ENCODE measurements around the gene DDX41. TPM values are rescaled to one million over a fixed set of nuclear protein-coding genes. Genes with fewer than 3 reads are reported as not detected.
"Not testable (repeated sequence)": the region's sequence is repeated elsewhere in the genome, so short reads cannot be mapped to it uniquely, and the experiment has no call there.

DDX41 gene
- total RNA-seq, 1 experiment from 2014 or later = 172 TPM

DNA sequence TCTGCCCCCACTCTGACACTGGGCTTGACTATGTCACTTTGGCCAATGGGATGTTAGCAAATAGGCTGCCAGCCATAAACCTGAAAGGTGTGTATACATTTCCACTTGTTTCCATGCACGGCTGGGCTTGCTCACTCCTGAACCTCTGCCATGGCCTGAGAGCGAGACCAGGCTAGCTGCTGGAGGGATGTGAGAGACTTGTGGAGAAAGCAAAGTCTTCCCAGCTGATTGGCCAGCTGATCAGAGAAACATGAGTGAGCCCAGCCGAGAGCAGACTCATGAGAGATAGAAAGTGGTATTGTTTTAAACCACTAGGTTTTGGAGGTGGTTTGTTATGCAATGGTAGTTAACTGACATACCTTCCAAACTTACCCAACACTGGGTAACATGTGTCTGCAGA is 23.7 kb upstream of the DDX41 start:
- no peak for DNase-seq (ENCODE audit: low read depth)
- in situ Hi-C loops (cut with HindIII; ENCODE audit: low pct_unique_long_range_greater_than_20kb, low sequenced_read_pairs) = no loop called here

DNA sequence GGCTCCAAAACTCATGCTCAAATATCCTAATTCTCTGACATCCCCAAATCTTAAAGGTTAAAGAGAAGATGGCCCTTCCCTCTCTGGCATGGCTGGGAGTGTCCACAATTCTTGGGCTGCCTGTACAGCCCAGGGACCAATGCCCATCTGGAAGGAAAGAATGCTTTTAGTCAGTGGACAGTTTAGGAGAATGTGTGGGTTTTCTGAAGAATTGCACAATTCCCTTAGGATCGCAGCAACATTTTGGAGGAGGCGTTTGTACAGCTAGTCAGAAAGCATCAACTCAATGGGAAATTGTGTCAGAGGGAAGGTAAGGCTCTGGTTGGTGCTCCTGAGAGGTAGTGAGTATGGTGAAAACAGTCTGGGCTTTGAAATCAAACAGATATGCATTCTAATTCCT is 22.6 kb upstream of the DDX41 start:
- DNase-seq (ENCODE audit: low read depth) = no peak
- in situ Hi-C loops (cut with HindIII; ENCODE audit: low pct_unique_long_range_greater_than_20kb, low sequenced_read_pairs) = no loop called here

DNA sequence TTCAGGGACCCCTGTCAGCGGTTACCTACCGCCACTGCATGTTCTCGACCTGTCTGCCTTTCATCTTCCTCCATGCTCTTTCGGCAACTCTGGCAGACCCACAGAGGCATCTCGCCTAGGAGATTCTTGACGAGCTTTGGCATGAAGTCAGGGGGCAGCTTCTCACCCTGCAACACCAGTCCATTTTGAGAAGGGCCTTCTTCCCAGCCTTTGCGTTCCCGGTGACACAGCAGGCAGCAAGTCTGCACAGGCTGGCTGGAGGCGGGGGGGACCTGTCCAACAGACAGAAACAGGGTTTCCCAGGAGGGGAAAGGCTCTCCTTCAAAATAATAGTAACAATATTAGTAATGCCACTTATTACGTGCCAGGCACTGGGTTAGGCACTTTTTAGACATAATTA is 22.1 kb upstream of the DDX41 start:
- DNase-seq (ENCODE audit: low read depth) = no peak
- in situ Hi-C loops (cut with HindIII; ENCODE audit: low pct_unique_long_range_greater_than_20kb, low sequenced_read_pairs) = no loop called here

DNA sequence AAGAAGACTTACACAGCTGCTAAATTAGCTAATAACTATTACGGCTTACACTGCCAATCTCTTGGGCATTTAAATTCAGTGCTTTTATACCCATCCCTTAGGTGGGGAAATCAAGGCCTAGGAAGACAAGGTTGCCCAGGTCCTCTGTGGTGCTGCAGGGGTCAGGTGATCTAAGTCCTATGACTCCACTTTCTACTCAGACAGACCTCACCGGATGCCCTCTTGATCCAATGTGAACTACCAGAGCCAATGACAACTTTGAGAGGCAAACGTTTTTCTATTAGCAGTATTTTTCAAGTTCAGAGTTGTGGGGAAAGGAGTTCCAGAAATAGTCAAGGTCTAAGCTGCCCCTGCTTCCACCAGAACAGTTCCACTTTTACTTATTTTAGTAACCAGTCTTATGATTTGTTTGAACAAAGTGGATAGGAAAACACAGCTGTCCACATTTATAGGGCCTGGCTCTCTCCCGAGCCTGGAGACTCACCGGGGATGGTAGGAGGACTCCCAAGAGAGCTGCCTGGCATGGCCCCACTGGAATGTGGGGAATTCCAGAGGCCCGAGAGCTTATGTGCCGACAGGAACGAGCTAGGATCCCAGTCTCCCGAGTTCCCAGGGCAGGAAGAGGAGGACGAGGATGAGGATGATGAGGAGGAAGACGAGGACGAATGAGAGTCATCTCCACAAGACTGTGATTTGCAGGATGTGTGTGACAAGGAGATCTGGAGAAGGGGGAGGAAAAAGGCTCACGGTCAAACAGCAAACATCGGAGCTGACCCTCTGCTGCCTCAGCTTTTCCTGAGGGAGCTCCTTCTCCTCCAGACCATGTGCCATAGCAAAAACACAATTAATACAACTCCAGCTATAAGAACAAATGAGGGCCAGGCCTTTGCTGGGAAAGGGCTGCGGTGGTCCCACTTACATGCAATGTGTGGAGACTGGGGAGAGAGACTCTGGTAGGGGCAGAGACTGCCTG is 20.9 kb upstream of the DDX41 start:
- in situ Hi-C loops (cut with HindIII; ENCODE audit: low pct_unique_long_range_greater_than_20kb, low sequenced_read_pairs) = no loop called here
- DNase-seq (ENCODE audit: low read depth) = peak; percentile 55

DNA sequence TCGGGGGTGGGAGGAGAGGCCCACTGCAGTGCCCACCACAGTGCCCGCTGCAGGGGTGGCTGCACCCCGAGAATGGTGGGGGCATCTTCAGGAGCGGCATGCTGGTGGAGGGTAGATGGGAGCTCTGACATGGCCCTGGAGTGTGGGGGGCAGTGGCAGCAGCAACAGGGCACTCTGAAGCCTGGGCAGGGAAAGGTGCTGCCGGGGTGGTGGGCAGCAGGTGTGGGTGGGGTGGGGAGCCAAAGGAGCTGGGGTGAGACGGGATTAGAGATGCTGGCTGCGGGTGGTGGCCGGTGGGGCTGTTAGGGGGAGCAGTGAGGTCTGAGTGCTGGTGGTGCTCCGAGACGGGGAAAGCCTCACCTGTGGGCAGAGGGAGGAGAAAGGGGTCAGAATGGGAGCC is 19.6 kb upstream of the DDX41 start:
- in situ Hi-C loops (cut with HindIII; ENCODE audit: low pct_unique_long_range_greater_than_20kb, low sequenced_read_pairs) = no loop called here
- no peak for DNase-seq (ENCODE audit: low read depth)

DNA sequence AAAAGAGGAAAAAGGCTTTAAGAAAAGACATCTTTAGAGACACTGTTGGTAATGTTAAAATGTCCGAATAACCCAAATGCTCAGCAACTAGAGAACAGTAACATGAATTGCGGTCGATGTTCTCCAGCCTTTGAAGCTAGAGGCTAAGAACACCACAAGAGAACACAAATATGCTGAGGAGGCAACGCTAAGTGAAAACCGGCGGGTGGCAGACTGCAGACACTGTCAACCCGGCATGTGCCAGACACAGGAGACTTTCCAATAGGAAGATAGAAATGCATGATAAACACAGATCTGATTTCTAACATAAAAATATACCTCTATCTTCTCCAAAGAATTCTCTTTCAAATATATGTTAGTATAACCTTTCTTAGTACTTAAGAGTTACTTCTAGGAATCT is 18.4 kb upstream of the DDX41 start:
- in situ Hi-C loops (cut with HindIII; ENCODE audit: low pct_unique_long_range_greater_than_20kb, low sequenced_read_pairs) = no loop called here
- DNase-seq (ENCODE audit: low read depth) = no peak

DNA sequence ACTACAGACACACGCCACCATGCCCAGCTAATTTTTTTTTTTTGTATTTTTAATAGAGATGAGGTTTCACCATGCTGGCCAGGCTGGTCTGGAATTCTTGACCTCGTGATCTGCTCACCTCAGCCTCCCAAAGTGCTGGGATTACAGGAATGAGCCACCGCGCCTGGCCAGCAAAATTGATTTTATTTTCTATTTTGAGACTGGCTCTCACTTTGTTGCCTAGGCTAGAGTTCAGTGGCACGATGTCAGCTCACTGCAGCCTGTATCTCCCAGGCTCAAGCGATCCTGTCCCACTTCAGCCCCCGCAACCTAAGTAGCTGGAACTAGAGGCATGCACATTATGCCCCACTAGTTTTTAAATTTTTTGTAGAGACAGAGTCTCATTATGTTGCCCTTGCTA is 17.7 kb upstream of the DDX41 start:
- in situ Hi-C loops (cut with HindIII; ENCODE audit: low pct_unique_long_range_greater_than_20kb, low sequenced_read_pairs); DNase-seq (ENCODE audit: low read depth): not testable (repeated sequence)

DNA sequence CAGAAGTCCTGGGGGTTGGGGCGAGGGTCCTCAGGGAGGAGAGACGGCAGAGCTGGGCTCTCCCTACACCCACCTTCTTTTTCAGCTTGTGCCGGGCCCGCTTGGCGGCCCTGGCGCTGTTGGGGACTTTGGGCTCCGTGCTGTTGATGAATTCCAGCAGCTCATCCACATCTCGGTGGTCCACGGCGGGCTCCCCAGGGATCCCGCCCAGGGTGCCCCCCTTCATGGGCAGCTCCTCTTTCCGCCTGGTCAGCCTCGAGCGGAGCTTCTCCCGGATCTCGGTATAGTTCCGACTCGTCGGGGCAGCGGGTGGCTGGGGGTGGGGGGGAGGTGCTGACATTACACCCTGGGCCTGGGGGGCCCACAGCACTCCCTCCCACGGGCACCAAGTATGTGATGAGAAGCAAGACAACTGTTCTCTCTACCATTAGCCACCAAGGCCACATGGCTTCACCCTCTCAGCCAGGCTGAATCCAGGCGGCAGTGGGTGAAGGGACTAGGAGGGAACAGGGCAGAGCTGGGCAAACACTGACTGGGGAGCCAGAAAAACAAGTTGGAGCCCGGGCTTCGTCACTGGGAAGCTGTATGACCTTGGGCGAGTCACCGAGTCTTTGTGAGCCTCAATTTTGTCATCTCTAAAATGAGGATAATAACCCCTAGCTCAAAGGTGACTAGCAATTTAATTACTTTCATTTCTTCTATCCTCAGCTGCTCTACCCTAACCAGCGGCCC is 14.6 kb upstream of the DDX41 start:
- in situ Hi-C loops (cut with HindIII; ENCODE audit: low pct_unique_long_range_greater_than_20kb, low sequenced_read_pairs) = no loop called here
- DNase-seq (ENCODE audit: low read depth) = no peak

DNA sequence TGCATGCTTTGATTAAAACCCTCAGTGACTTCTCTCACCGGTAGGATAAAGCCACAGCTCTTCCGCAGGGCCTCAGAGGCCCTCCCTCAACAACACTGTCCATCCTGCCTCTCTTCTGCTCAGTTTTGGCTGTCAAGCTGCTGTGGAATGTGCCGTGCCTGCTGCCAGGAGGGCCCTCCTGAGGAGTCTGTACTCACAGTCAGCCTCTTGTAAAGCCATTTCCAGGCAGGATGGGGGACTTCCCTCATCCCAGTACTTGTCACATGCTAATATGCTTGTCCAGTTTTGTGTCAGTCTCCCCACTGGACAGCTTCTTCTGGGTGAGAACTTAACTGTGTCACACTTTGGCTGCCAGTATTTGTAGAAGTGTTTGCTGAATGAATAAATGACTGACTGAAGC is 13.9 kb upstream of the DDX41 start:
- in situ Hi-C loops (cut with HindIII; ENCODE audit: low pct_unique_long_range_greater_than_20kb, low sequenced_read_pairs) = no loop called here
- no peak for DNase-seq (ENCODE audit: low read depth)

DNA sequence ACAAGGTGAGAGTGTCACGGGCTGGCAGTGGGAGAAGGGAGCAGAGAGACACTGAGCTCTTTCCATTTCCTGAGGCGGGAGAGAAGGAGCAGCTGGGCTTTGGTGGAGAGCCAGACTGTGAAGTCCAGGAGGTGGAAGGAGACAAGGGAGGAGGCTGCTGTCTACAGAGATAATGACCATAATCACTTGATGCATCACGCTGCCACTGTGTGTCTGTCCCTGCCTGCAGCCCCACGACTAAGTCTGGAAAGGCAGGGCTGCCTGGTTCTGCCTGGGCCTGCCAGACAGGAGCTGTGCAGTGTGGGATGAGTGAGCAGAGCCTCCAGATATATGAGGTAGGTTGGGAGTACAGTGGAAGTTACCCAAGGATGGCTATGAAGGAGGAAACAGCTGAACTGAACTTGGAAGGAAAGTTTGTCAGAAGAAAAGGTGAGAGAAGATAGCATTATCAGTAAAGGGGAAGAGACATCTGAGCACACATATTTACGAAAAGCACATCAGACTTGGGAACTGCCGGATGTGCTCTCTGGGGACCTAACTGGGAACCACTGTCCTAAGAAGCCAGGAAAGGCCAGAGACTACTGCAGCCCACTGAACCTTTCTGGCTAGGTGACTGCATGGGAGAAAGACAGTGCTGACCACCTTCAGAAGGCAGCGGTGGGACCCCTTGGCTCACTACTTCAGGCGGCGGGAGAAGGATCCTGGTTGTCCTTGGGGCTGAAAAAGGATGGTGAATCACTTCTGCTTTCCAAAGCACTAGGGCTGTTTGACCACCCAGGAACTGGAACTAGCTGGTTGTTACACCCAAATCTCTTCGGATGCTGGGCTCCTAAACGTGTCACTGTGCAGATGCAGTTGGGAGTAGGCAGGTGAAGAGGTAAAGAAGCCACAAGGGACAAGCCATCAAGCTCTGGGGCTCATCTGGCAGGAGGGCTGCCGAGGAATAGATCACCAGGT is 12.8 kb upstream of the DDX41 start:
- DNase-seq (ENCODE audit: low read depth) = no peak
- in situ Hi-C loops (cut with HindIII; ENCODE audit: low pct_unique_long_range_greater_than_20kb, low sequenced_read_pairs) = no loop called here

DNA sequence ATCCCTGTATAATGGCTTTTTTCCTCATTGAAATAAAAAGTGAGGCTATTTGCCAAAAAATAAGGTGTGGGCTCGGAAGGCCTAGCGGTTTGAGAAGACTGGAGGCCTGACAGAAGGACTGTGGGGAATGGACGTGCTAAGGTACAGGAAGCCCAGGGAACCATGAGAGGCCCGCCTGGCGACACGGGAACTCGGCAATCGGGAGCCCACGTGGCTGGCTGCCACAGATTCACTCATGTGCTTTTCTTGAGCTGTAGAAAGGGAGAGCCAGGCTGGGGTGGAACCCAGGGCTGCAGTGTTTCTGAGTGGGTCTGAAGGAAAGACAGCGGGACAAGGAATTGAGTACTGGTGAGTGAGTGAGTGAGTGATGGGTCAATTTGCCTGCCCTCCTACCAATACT is 11.9 kb upstream of the DDX41 start:
- DNase-seq (ENCODE audit: low read depth) = no peak
- in situ Hi-C loops (cut with HindIII; ENCODE audit: low pct_unique_long_range_greater_than_20kb, low sequenced_read_pairs) = no loop called here

DNA sequence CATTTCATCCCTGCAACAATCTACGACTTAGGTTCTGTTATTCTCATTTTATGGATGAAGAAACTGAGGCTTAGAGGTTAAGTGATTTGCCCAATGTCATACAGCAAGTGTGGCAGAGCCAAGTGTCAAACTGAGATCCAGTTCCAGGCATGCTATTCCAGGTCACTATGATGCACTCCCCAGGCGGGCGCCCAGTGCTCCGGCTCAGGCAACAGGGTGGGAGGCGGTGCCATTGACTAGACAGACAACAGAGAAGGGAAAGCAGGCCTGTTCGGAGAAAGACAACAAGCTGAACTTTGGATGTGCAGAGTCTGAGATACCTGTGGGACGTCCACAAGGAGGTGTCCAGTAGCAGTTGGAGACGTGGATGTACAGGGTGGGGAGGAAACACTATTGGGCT is 10.8 kb upstream of the DDX41 start:
- no peak for DNase-seq (ENCODE audit: low read depth)
- in situ Hi-C loops (cut with HindIII; ENCODE audit: low pct_unique_long_range_greater_than_20kb, low sequenced_read_pairs) = no loop called here

DNA sequence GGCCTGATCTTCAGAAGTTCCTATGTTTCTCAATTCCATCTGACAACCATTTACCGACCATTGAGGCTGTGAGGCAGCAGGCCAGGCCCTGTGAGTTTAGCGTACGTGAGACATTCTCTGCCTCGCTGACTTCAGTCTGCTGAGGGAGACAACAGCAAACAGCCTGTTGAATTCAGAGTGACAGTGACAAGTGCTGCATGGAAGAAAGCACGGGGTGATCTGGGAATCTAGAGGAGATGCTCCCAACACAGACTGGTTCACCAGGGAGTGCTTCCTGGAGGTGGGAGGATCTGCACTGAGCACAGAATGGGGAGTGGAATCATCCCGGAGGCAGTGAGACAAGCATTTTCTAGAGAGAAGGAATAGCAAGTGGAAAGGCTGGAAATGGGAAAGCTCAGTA is 10.0 kb upstream of the DDX41 start:
- no peak for DNase-seq (ENCODE audit: low read depth)
- in situ Hi-C loops (cut with HindIII; ENCODE audit: low pct_unique_long_range_greater_than_20kb, low sequenced_read_pairs) = no loop called here

DNA sequence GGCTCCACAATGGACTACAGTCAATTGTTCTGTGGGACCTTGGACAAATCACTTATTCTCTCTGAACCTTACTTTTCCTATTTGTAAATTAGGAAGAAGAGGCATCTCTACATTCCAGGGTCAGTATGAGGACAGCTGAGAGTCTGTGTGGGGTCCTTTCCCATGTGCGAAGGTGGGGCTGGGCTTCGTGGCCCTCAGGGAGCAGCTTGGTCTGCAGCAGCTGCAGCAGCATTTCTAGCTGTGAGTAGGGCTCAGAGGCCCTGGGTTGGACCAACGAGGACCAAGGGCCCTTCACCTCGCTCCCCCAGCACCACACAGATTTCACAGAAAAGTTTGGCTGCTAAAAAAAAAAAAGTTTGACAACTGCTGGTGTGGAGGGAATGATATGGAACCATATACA is 9.4 kb upstream of the DDX41 start:
- DNase-seq (ENCODE audit: low read depth) = no peak
- in situ Hi-C loops (cut with HindIII; ENCODE audit: low pct_unique_long_range_greater_than_20kb, low sequenced_read_pairs) = no loop called here

DNA sequence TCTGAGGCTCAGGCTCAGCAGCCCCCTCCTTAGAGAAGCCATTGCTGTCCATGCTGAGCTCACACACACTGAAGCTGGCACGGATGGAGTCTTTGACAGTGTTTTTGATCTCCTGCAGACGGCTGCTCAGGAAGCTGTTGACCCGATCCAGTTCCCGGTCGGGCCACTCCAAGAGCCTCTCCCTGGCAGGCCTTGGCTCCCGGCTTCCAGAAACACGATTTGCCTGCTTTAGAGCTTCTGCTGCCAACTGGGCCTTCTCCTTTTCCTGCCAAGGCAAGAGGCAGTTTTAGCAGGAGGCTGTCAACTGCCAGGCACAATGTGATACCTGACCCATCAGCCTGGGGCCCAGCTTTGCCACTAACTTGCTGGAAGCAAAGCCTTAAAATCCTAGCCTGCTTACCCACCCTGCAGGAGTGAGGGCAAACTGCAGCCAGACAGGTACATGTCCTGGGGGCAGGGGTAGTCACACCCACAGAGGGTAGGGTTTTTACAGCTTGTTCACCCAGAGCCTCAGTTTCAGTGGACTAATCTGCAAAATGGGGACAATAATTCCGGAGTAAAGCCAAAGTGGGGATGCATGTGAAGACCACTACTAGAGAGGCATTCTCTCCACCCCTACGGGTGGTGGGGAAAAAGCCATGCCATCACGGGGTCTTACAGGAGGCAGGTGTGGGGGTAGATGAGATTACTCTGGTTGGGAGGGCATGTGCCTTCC is 8.3 kb upstream of the DDX41 start:
- in situ Hi-C loops (cut with HindIII; ENCODE audit: low pct_unique_long_range_greater_than_20kb, low sequenced_read_pairs) = no loop called here

DNA sequence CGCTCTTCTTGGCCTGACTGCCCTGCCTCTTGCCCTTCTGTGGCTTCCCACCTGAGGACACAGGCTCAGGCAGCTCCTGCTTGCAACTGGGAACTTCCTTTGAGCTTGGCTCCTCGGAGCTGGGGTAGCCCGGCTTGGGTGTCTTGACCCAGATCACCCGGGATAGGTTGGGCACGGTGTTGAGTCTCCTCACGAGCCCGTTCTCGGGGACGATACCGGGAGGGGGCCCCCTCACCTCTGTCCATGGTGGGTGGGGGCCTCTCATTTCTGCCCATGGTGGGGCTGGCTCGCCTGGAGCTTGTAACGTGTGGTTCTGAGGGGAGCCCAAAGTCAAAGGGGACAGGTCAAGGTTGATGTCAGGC is 7.8 kb upstream of the DDX41 start:
- no peak for DNase-seq (ENCODE audit: low read depth)
- in situ Hi-C loops (cut with HindIII; ENCODE audit: low pct_unique_long_range_greater_than_20kb, low sequenced_read_pairs) = no loop called here

More for the DNA sequence above, 8.3 kb upstream of the DDX41 start:
- DNase-seq (ENCODE audit: low read depth) = no peak

DNA sequence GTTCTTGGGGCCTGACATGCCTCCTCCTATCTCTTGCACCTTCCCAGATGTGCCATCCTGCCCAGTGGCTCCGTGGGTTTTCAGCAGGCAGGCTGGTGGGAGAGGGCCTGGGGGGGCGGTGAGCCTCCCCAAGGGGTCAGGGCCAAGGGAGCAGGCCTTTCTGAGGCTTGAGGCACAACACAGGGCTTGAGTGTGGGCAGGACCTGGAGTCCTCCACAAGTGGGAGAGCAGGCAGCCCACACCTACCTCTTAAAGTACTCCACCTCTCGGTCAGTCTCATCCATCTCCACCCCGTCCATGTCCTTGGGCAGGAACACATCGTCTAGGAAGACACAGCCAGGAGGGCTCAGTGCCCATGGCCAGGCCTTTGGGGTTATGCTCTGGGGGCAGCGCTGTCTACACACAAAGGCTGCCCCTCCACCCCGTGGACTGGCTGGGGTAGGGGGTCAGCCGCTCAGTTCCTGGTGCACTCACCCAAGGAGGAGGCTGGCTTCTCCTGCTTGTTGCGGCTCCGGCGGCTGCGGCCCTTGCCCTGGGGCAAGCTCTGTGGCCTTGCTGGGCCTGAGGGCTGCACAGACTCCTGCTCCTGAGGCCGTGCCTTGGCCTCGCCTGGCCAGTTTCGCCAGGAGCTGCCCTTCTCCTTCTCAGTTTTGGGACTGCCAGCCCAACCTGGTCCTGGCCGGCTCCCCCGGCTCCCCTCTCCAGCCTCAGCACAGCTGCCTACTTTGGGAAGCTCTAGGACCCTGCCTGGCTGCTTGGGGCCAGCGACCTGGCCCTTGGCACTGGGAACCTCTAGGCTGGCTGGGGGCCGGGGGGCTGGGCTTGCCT is 7.2 kb upstream of the DDX41 start:
- in situ Hi-C loops (cut with HindIII; ENCODE audit: low pct_unique_long_range_greater_than_20kb, low sequenced_read_pairs) = no loop called here
- DNase-seq (ENCODE audit: low read depth) = no peak

Data from Caki2 (cell line).